ENCODE measurements around the gene S100A12. TPM values are rescaled to one million over a fixed set of nuclear protein-coding genes. Genes with fewer than 3 reads are reported as not detected.

S100A12 gene
- total RNA-seq, 2 experiments from 2014 or later: 4.0 to 5.5 TPM

- POLR2A ChIA-PET: no interaction called here
- no peaks in the 10 kb centered on the region for H3K36me3 ChIP-seq (ENCODE audit: insufficient read depth, low read length)
- Mint-ChIP-seq H3K27me3 (peaks cover 7% of the 10 kb centered on the region), H3K36me3 (ENCODE audit: low read depth) (no peaks in the 10 kb centered on the region), H3K4me3 (no peak overlapping the region), H3K27ac (no peak overlapping the region), H3K4me1 (ENCODE audit: low read depth) (peaks cover 10% of the 10 kb centered on the region), H3K9me3 (no peaks in the 10 kb centered on the region)
- no peak overlapping the region for H3K4me3 ChIP-seq (ENCODE audit: low read length)
- DNase-seq (no peak), ATAC-seq (ENCODE audit: poor library complexity) (no peak)
- H3K4me1 ChIP-seq (ENCODE audit: insufficient read depth, low read length): peaks cover 5% of the 10 kb centered on the region
- no peak for TF ChIP-seq CTCF (IDR thresholded peaks at IDR 0.05)
- peaks cover 0 to 2% of the 10 kb centered on the region in 2 experiments for H3K9me3 ChIP-seq (ENCODE audit: control insufficient read depth in 1 of 2, insufficient read depth in 1 of 2, low read length in 2 of 2)
- CTCF ChIA-PET: no interaction called here
- no peak overlapping the region for H3K27ac ChIP-seq (ENCODE audit: low read depth in 1 of 2, low read length in 2 of 2)
- peaks cover 0 to 8% of the 10 kb centered on the region in 2 experiments for H3K27me3 ChIP-seq (ENCODE audit: control insufficient read depth in 1 of 2, insufficient read depth in 2 of 2, low read length in 2 of 2)
- intact Hi-C loops (cut with DNase I, micrococcal nuclease): no loop called here
These were observed 26.8 kb upstream of the S100A12 start for GRCh38 chr1:153402226-153402625.

DNA sequence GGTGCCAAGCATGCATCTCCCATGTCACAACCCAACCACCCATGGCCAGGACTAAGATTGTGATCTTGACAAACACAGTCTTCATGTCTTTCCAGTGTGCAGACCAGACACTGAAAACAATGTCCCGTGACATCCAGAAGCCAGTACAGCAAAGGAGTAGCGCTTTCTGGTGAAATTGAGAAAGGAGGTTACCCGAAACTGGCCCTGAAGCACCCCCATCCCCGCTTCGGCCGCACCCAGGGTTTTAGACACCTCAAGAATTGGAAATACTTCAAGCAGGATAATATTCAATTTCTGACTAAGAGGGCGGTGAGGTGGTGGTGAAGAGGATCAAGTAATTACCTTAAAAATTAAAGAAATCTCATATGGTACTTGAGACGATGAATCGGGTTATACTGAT, 26.0 kb upstream of the S100A12 start:
- ChIA-PET CTCF (no interaction called here), POLR2A (no interaction called here)
- no peak for TF ChIP-seq CTCF (IDR thresholded peaks at IDR 0.05)
- intact Hi-C loops (cut with DNase I, micrococcal nuclease): no loop called here
- Histone ChIP-seq H3K27me3 (ENCODE audit: control insufficient read depth in 1 of 2, insufficient read depth in 2 of 2, low read length in 2 of 2) (peaks cover 0 to 5% of the 10 kb centered on the region in 2 experiments), H3K4me3 (ENCODE audit: low read length) (no peak overlapping the region), H3K27ac (ENCODE audit: low read depth in 1 of 2, low read length in 2 of 2) (no peak overlapping the region), H3K4me1 (ENCODE audit: insufficient read depth, low read length) (peaks cover under 1% of the 10 kb centered on the region), H3K9me3 (ENCODE audit: control insufficient read depth in 1 of 2, insufficient read depth in 1 of 2, low read length in 2 of 2) (no peaks in the 10 kb centered on the region), H3K36me3 (ENCODE audit: insufficient read depth, low read length) (no peaks in the 10 kb centered on the region)
- H3K27ac Mint-ChIP-seq: no peak overlapping the region
- ATAC-seq (ENCODE audit: poor library complexity): no peak
- H3K9me3 Mint-ChIP-seq: no peaks in the 10 kb centered on the region
- DNase-seq: no peak
- H3K36me3 Mint-ChIP-seq (ENCODE audit: low read depth): no peaks in the 10 kb centered on the region
- H3K4me3 Mint-ChIP-seq: no peak overlapping the region
- H3K27me3 Mint-ChIP-seq: peaks cover 7% of the 10 kb centered on the region
- H3K4me1 Mint-ChIP-seq (ENCODE audit: low read depth): peaks cover 2% of the 10 kb centered on the region

DNA sequence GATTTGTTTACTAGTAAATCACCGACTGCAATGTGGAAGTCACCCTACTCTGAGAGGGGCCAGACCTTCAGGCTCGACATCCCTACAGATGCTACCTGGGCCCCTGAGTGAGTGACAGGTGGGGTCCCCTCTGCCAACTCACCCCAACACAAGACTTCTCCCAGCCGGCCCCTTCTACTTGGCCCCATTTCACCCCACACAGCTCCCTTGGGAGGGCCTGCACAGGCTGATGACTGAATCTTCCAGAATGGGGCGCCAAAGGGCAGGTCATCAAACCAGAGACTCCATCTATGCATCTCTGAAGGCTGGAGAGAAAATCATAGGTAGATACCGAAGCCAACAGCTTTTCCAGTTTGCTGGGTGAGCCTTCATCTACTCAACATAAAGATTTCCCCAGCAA, 24.8 kb upstream of the S100A12 start:
- Mint-ChIP-seq H3K9me3 (no peaks in the 10 kb centered on the region), H3K27me3 (peaks cover 14% of the 10 kb centered on the region), H3K36me3 (ENCODE audit: low read depth) (no peaks in the 10 kb centered on the region), H3K4me1 (ENCODE audit: low read depth) (no peaks in the 10 kb centered on the region), H3K4me3 (no peak overlapping the region), H3K27ac (no peak overlapping the region)
- no peak for TF ChIP-seq CTCF (IDR thresholded peaks at IDR 0.05)
- ChIA-PET POLR2A (no interaction called here), CTCF (no interaction called here)
- ATAC-seq (ENCODE audit: poor library complexity) (no peak), DNase-seq (peak in 1 of 14 experiments; percentile 21)
- Histone ChIP-seq H3K36me3 (ENCODE audit: insufficient read depth, low read length) (no peaks in the 10 kb centered on the region), H3K27me3 (ENCODE audit: control insufficient read depth in 1 of 2, insufficient read depth in 2 of 2, low read length in 2 of 2) (peaks cover 0 to 3% of the 10 kb centered on the region in 2 experiments), H3K4me3 (ENCODE audit: low read length) (no peak overlapping the region), H3K27ac (ENCODE audit: low read depth in 1 of 2, low read length in 2 of 2) (no peak overlapping the region), H3K4me1 (ENCODE audit: insufficient read depth, low read length) (no peaks in the 10 kb centered on the region), H3K9me3 (ENCODE audit: control insufficient read depth in 1 of 2, insufficient read depth in 1 of 2, low read length in 2 of 2) (no peaks in the 10 kb centered on the region)
- intact Hi-C loops (cut with DNase I, micrococcal nuclease): no loop called here

Data from CD4-positive, alpha-beta T cell (primary cell).